OCI-LY7 (cell line): ENCODE results near the gene C20orf204. TPM values are rescaled to one million over a fixed set of nuclear protein-coding genes. Genes with fewer than 3 reads are reported as not detected.

ENCODE experiments used
- BruUV-seq: library from RNA; stranded (reverse); fragments of 400-500 nt; replicated peaks from 2 replicates; lab custom pipeline; 2021; lab: Mats Ljungman, UMichigan
- CTCF ChIA-PET: fragments of 300-600 bp; sonication (Branson Sonifier 250); formaldehyde crosslinking; loops from one replicate; lab custom pipeline; 2022; ENCODE audit warnings: antibody characterized with exemption; ENCODE audit not compliant: unreplicated experiment; lab: Charles Lee
- POLR2A ChIA-PET: fragments of 300-600 bp; sonication (Branson Sonifier 250); formaldehyde crosslinking; loops from one replicate; lab custom pipeline; 2022; ENCODE audit warnings: antibody characterized with exemption; lab: Charles Lee
- DNase-seq: peaks from one replicate; pipeline ENCODE4 v3.0.0-alpha.2; 2015; ENCODE audit warnings: low spot score
- H2AFZ ChIP-seq: fragments of 200-600 bp; sonication (generic), shearing (Covaris generic); 2 replicates; pipeline ENCODE4 v1.6.1; 2014; ENCODE audit warnings: mild to moderate bottlenecking, antibody characterized with exemption, low read length, moderate library complexity
- H3K27ac ChIP-seq: fragments of 200-600 bp; sonication (generic); 2 replicates; pipeline ENCODE4 v1.5.1; 2014; ENCODE audit warnings: mixed run types, low read depth, mild to moderate bottlenecking, moderate library complexity, low read length, inconsistent platforms; ENCODE audit not compliant: poor library complexity, severe bottlenecking
- H3K36me3 ChIP-seq: fragments of 200-600 bp; sonication (generic); 2 replicates; pipeline ENCODE4 v1.6.1; 2014; ENCODE audit warnings: mild to moderate bottlenecking, antibody characterized with exemption, low read length, moderate library complexity, mixed read lengths; ENCODE audit not compliant: insufficient read depth
- H3K4me1 ChIP-seq: fragments of 200-600 bp; sonication (generic); 2 replicates; pipeline ENCODE4 v1.5.1; 2014; ENCODE audit warnings: mild to moderate bottlenecking, low read length; ENCODE audit not compliant: insufficient read depth, poor library complexity, severe bottlenecking
- H3K4me2 ChIP-seq: fragments of 200-600 bp; sonication (generic); 2 replicates; pipeline ENCODE4 v1.6.1; 2014; ENCODE audit warnings: mild to moderate bottlenecking, low read length
- H3K4me3 ChIP-seq: fragments of 200-600 bp; sonication (generic); 2 replicates; pipeline ENCODE4 v1.5.1; 2014; ENCODE audit warnings: mild to moderate bottlenecking, low read depth, low read length; ENCODE audit not compliant: poor library complexity, severe bottlenecking
- H3K79me2 ChIP-seq: fragments of 200-600 bp; sonication (generic); 2 replicates; pipeline ENCODE4 v1.6.1; 2016; ENCODE audit warnings: low read depth, mild to moderate bottlenecking, low read length, moderate library complexity, mixed read lengths; ENCODE audit not compliant: insufficient read depth
- H3K9me2 ChIP-seq: fragments of 200-600 bp; sonication (generic); 2 replicates; pipeline ENCODE4 v1.6.1; 2016; ENCODE audit warnings: mild to moderate bottlenecking, low read length, mixed read lengths; ENCODE audit not compliant: insufficient read depth
- H3K9me3 ChIP-seq: fragments of 200-600 bp; sonication (generic); 2 replicates; pipeline ENCODE4 v1.6.1; 2014; ENCODE audit warnings: mild to moderate bottlenecking, mixed run types, low read length, mixed read lengths
- H4K20me1 ChIP-seq: fragments of 200-600 bp; sonication (generic); 2 replicates; pipeline ENCODE4 v1.6.1; 2014; ENCODE audit warnings: mild to moderate bottlenecking, antibody characterized with exemption, low read length, moderate library complexity, mixed read lengths; ENCODE audit not compliant: insufficient read depth
- CTCF ChIP-seq: fragments of 200-600 bp; sonication (generic); conservative IDR thresholded peaks from 2 replicates; pipeline ENCODE4 v1.5.1; 2014; ENCODE audit warnings: mild to moderate bottlenecking, antibody characterized with exemption, low read length, moderate library complexity, mixed read lengths
- EZH2phosphoT487 ChIP-seq: fragments of 200-600 bp; sonication (generic); IDR thresholded peaks from 2 replicates; pipeline ENCODE4 v1.6.1; 2018; ENCODE audit warnings: low read depth, borderline replicate concordance, mild to moderate bottlenecking, mixed run types, antibody characterized with exemption, low read length, moderate library complexity, mixed read lengths
- intact Hi-C: fragments of 100-400 bp; cut with micrococcal nuclease; formaldehyde crosslinking; loops from one replicate; pipeline ENCODE4 v1.10.0; 2022; ENCODE audit not compliant: unreplicated experiment
- total RNA-seq, 2 experiments: library from RNA; depleted of rRNA in 1 of 2; stranded (reverse); fragments of >200 nt in 1 of 2; shearing (Covaris generic) in 1 of 2; gene quantifications; 2 replicates each; pipeline ENCODE4 v1.2.3, GENCODE V29; 2014 to 2022

C20orf204 gene
- total RNA-seq, 2 experiments from 2014 or later: 3.5 to 6.7 TPM

DNA sequence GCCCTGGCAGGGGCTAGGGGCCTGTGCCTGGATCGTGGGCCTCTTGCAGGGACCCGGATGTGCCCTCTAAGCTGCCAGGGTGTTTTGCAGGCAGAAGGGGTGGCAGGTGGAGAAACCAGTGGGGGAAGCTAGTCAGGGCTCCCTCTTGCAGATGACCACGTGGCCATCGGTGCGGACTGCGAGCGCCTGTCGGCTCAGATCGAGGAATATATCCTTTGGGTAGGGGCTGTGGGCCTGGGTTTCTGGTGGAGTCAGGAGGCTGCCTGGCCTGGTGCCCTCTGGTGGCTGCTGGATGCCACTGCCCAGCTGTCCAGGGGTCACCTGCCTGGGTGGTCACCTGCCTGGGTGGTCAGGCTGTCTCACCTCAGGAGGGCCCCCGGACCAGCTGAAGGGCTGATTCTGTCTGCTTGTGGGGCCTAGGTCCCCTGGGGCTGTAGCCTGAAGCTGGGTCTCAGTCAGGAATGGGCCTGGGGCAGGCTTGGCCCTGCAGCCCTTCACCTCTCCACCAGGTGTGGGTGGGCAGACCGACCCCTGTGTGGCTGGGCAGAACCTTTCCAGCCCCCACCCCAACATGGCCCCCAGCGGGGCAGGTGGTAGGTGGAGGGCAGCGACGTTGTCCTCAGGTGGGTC is 33.7 kb downstream of the C20orf204 start:
- H3K4me2 ChIP-seq: no peak overlapping the region
- no TSS peak for BruUV-seq

GRCh38 chr20:64070244-64070993 is 34.4 kb downstream of the C20orf204 start:
- TF ChIP-seq CTCF: no peak
- TF ChIP-seq EZH2phosphoT487: no peak
- Histone ChIP-seq H4K20me1 (no peaks in the 10 kb centered on the region), H3K36me3 (peaks cover 33% of the 10 kb centered on the region; the same call in 1 of the 2 replicates), H2AFZ (no peak overlapping the region), H3K9me3 (no peaks in the 10 kb centered on the region), H3K27ac (no peak overlapping the region), H3K9me2 (no peaks in the 10 kb centered on the region), H3K4me3 (no peak overlapping the region), H3K4me2 (no peak overlapping the region), H3K79me2 (no peaks in the 10 kb centered on the region), H3K4me1 (peaks cover 19% of the 10 kb centered on the region)
- ChIA-PET POLR2A (no interaction called here), CTCF (no interaction called here)
- DNase-seq: no peak
- intact Hi-C loops: no loop called here
- no TSS peak for BruUV-seq

More for the DNA sequence above, 33.7 kb downstream of the C20orf204 start:
- Histone ChIP-seq H3K9me3 (no peaks in the 10 kb centered on the region), H3K9me2 (no peaks in the 10 kb centered on the region), H3K4me1 (peaks cover 26% of the 10 kb centered on the region), H3K4me3 (no peak overlapping the region), H3K27ac (no peak overlapping the region), H3K79me2 (no peaks in the 10 kb centered on the region), H3K36me3 (peaks cover 27% of the 10 kb centered on the region; the same call in 1 of the 2 replicates), H4K20me1 (no peaks in the 10 kb centered on the region), H2AFZ (no peak overlapping the region)
- intact Hi-C loops: no loop called here
- ChIA-PET CTCF (no interaction called here), POLR2A (no interaction called here)
- TF ChIP-seq CTCF: peak; percentile 78
- no peak for TF ChIP-seq EZH2phosphoT487
- DNase-seq: no peak
